MM.1S (cell line): ENCODE data around the gene CCDC136.

ENCODE experiments used
- DNase-seq: peaks from one replicate; pipeline ENCODE4 v3.0.0-alpha.2; 2015
- H2AFZ ChIP-seq: fragments of 300-600 bp; sonication (generic); 2 replicates; pipeline ENCODE4 v1.6.0; 2016; ENCODE audit warnings: antibody characterized with exemption, low read length
- H3F3A ChIP-seq: fragments of 300-600 bp; sonication (generic); 2 replicates; pipeline ENCODE4 v1.6.1; 2016; ENCODE audit warnings: mild to moderate bottlenecking, antibody characterized with exemption, low read length, moderate library complexity, mixed read lengths; ENCODE audit not compliant: insufficient read depth
- H3K27ac ChIP-seq: fragments of 300-600 bp; sonication (generic); 2 replicates; pipeline ENCODE4 v1.5.1; 2016; ENCODE audit warnings: mild to moderate bottlenecking, low read length
- H3K27me3 ChIP-seq: fragments of 300-600 bp; sonication (generic); replicated peaks from 2 replicates; pipeline ENCODE4 v1.6.0; 2016; ENCODE audit warnings: low read length; ENCODE audit not compliant: insufficient read depth
- H3K36me3 ChIP-seq: fragments of 300-600 bp; sonication (generic); replicated peaks from 2 replicates; pipeline ENCODE4 v1.6.1; 2016; ENCODE audit warnings: mild to moderate bottlenecking, low read length, mixed read lengths; ENCODE audit not compliant: insufficient read depth
- H3K4me1 ChIP-seq: fragments of 300-600 bp; sonication (generic); 2 replicates; pipeline ENCODE4 v1.6.1; 2016; ENCODE audit warnings: low read length, mixed read lengths
- H3K4me2 ChIP-seq: fragments of 300-600 bp; sonication (generic); 2 replicates; pipeline ENCODE4 v1.6.0; 2016; ENCODE audit warnings: low read depth, low read length
- H3K4me3 ChIP-seq: fragments of 300-600 bp; sonication (generic); 2 replicates; pipeline ENCODE4 v1.5.1; 2016; ENCODE audit warnings: low read length, mixed read lengths
- H3K79me2 ChIP-seq: fragments of 300-600 bp; sonication (generic); 2 replicates; pipeline ENCODE4 v1.6.1; 2016; ENCODE audit warnings: mixed run types, low read length, mixed read lengths
- H3K9ac ChIP-seq: fragments of 300-600 bp; sonication (generic); 2 replicates; pipeline ENCODE4 v1.6.1; 2016; ENCODE audit warnings: low read length, mixed read lengths
- H3K9me2 ChIP-seq: fragments of 300-600 bp; sonication (generic); replicated peaks from 2 replicates; pipeline ENCODE4 v1.6.1; 2016; ENCODE audit warnings: mild to moderate bottlenecking, low read length, mixed read lengths; ENCODE audit not compliant: insufficient read depth
- H3K9me3 ChIP-seq: fragments of 300-600 bp; sonication (generic); replicated peaks from 2 replicates; pipeline ENCODE4 v1.6.1; 2016; ENCODE audit warnings: mild to moderate bottlenecking, low read length, mixed read lengths; ENCODE audit not compliant: insufficient read depth
- H4K20me1 ChIP-seq: fragments of 300-600 bp; sonication (generic); 2 replicates; pipeline ENCODE4 v1.6.1; 2016; ENCODE audit warnings: mild to moderate bottlenecking, low read length, moderate library complexity, mixed read lengths; ENCODE audit not compliant: insufficient read depth
- EZH2 ChIP-seq: fragments of 300-600 bp; sonication (generic); optimal IDR thresholded peaks from 2 replicates; pipeline ENCODE3; 2017; ENCODE audit warnings: low read depth, mild to moderate bottlenecking, antibody characterized with exemption, low read length, mixed read lengths
- EZH2phosphoT487 ChIP-seq: fragments of 300-600 bp; sonication (generic); IDR thresholded peaks from 2 replicates; pipeline ENCODE4 v1.6.1; 2018; ENCODE audit warnings: antibody characterized with exemption, low read length
- TF ChIP-seq, protein P1 (sequence below): fragments of 300-600 bp; sonication (generic); IDR thresholded peaks from 2 replicates; pipeline ENCODE4 v1.5.1; 2016; ENCODE audit warnings: antibody characterized with exemption, low read length, mixed read lengths

Gene CCDC136

DNA sequence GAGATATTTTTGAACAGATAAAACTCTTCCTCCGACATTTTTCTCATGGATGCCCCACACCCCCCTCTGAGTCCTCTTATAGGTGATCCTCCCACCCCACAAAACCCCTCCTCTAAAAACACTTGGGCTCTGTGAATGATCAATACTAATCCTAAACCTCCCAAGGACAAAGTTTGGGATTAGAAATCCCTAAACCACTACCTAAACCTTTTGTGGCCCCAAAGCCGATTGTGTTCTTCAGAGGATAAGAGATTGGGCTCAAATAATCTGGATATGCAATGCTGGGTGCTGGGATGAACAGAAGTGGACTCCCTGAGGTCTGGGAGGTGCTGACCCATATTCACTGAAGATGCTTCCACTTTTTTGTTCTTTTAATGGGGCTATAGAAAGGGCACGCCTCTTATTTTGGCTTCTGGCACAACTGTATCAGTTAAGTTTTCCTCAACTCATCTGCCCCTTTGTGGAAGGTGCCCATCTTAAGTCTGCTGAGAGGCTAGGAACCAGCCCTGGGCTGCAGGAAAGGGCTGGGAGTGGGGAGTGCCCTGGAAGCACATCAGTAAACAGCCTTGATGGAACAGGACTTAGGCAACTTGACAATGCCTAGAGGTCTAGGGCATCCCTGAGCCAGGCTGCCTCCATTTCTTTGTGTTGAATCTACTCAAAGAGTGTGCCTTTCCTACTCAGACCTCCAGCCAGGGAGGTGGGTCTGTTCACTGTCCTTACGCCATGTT, 15.9 kb upstream of the CCDC136 start, which contains the start of gene OPN1SW:
OPN1SW (minus strand) TSS at position 51 of the 731 bp plus-strand sequence; CDS start at position 38, 13 bp downstream.
- Histone ChIP-seq H3F3A (no peaks in the 10 kb centered on the region), H3K36me3 (0 out of 2 replicates have a peak, but pooled peaks cover 4% of the 10 kb centered on the region), H4K20me1 (no peaks in the 10 kb centered on the region), H3K27me3 (no peaks in the 10 kb centered on the region), H2AFZ (no peak within 1 kb of the TSS), H3K4me2 (no peak within 1 kb of the TSS), H3K9ac (no peak within 1 kb of the TSS), H3K79me2 (no peaks in the 10 kb centered on the region), H3K27ac (no peak within 1 kb of the TSS), H3K9me2 (no peaks in the 10 kb centered on the region), H3K4me1 (no peaks in the 10 kb centered on the region), H3K9me3 (no peaks in the 10 kb centered on the region), H3K4me3 (no peak within 1 kb of the TSS)
- TF ChIP-seq EZH2phosphoT487: no peak
- TF ChIP-seq, protein P1, sequence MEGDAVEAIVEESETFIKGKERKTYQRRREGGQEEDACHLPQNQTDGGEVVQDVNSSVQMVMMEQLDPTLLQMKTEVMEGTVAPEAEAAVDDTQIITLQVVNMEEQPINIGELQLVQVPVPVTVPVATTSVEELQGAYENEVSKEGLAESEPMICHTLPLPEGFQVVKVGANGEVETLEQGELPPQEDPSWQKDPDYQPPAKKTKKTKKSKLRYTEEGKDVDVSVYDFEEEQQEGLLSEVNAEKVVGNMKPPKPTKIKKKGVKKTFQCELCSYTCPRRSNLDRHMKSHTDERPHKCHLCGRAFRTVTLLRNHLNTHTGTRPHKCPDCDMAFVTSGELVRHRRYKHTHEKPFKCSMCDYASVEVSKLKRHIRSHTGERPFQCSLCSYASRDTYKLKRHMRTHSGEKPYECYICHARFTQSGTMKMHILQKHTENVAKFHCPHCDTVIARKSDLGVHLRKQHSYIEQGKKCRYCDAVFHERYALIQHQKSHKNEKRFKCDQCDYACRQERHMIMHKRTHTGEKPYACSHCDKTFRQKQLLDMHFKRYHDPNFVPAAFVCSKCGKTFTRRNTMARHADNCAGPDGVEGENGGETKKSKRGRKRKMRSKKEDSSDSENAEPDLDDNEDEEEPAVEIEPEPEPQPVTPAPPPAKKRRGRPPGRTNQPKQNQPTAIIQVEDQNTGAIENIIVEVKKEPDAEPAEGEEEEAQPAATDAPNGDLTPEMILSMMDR: no peak
- TF ChIP-seq EZH2: no peak
- no peak for DNase-seq

DNA sequence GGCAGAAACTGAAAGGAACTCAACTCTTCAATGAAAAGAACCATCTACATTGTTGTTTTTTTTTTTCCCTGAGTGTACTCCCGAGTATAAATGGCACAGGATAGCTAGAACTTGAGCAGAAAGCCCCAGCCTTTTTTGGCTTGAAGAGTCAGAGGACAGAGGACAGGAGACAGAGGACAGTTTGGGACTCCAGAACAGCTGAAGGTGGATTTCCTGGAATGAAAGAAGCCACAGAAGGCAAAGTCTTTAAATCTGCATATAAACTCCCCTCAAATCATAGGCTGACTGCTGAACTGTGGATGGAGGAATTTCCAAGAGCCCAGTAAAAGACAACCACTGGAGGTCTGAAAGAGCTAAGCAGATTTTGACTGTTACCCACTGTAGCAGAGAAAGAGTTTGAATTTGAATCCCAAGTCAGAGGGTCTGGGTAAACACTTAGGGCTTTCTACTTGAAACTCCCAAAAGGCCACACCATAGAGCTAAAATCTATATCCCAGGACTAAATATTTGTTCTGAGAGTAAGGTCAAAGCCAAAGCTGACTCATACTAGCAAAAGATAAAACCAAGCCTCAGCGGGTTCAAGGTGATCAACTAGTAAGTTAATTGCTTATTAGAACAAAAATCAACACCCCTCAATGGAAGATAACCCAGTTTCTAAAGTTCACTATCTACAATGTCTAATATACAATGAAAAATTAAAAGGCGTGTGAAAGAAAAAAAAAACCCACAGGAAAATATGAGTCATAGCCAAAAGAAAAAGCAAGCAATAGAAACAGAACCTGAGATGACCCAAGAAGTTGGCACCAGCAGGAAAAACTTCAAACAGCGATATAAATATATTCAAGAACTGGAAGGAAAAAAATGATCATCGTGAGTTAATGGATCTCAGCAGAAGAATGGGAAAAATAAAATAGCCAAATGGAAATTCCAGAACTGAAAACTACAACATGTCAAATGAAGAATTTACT, 14.3 kb upstream of the CCDC136 start:
- Histone ChIP-seq H3K27me3 (no peaks in the 10 kb centered on the region), H3K4me3 (no peak overlapping the region), H3K79me2 (no peaks in the 10 kb centered on the region), H3K9me2 (no peaks in the 10 kb centered on the region), H3K27ac (no peak overlapping the region), H4K20me1 (no peaks in the 10 kb centered on the region), H3F3A (no peaks in the 10 kb centered on the region), H3K4me2 (no peak overlapping the region), H3K4me1 (no peaks in the 10 kb centered on the region), H3K36me3 (no peaks in the 10 kb centered on the region), H3K9ac (no peak overlapping the region), H2AFZ (no peak overlapping the region), H3K9me3 (no peaks in the 10 kb centered on the region)
- DNase-seq: no peak
- TF ChIP-seq EZH2phosphoT487 (no peak), EZH2 (no peak)
- TF ChIP-seq, protein P1: no peak

DNA sequence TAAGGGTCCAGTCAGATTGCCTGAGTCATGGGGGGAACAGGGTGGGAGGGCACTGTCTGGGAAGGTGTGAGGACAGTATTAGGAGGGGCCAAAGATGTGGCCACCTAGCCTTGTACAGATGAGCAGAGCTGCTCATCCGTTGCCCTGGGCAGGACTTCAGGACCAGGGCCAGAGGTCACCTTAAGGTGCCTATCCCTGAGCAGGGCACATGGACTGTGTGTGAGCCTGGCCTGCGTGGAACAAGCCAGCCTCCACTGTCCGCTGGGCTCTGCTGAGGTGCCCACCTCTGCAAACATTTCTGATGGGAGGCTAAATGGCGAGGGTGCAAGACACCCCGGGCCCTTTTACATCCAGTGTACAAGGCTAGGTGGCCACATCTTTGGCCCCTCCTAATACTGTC, 12.8 kb upstream of the CCDC136 start:
- no peaks in the 10 kb centered on the region for H3K36me3 ChIP-seq
- no peaks in the 10 kb centered on the region for H3K9me3 ChIP-seq
- TF ChIP-seq EZH2: no peak
- TF ChIP-seq, protein P1: no peak
- TF ChIP-seq EZH2phosphoT487: no peak
- no peaks in the 10 kb centered on the region for H3K79me2 ChIP-seq
- no peaks in the 10 kb centered on the region for H3K4me1 ChIP-seq
- no peaks in the 10 kb centered on the region for H3K9me2 ChIP-seq
- H3K27ac ChIP-seq: no peak overlapping the region
- no peaks in the 10 kb centered on the region for H4K20me1 ChIP-seq
- no peak overlapping the region for H3K4me2 ChIP-seq
- H3F3A ChIP-seq: no peaks in the 10 kb centered on the region
- H2AFZ ChIP-seq: no peak overlapping the region
- no peaks in the 10 kb centered on the region for H3K27me3 ChIP-seq
- no peak overlapping the region for H3K4me3 ChIP-seq
- H3K9ac ChIP-seq: no peak overlapping the region
- no peak for DNase-seq
